Psoas muscle (tissue), 8 donors: ENCODE results near the gene ABCB8. TPM values are rescaled to one million over a fixed set of nuclear protein-coding genes. Genes with fewer than 3 reads are reported as not detected.

Source experiments
- ATAC-seq, 4 donors: fragments of 200-7000 bp; cut with Tn5 transposase; one replicate each; pipeline ENCODE4 v1.9.1; 2020; ENCODE audit warnings: moderate library complexity in 3 of 4, mild to moderate bottlenecking in 2 of 4
- DNase-seq, 2 donors: peaks; one replicate each; pipeline ENCODE4 v3.0.0-alpha.2; 2020
- H3K27ac ChIP-seq: fragments of 200-600 bp; one replicate; pipeline ENCODE4 v1.8.0; 2022
- H3K27me3 ChIP-seq, 3 donors: fragments of 200-600 bp in 1 of 3; one replicate each; pipeline versions ENCODE4 v1.6.1 to v1.8.0; 2013 to 2022; ENCODE audit warnings: low read length in 2 of 3, mild to moderate bottlenecking in 2 of 3, moderate library complexity in 1 of 3; ENCODE audit not compliant: insufficient read depth in 3 of 3
- H3K36me3 ChIP-seq, 2 donors: fragments of 200-600 bp in 1 of 2; one replicate each; pipeline versions ENCODE4 v1.6.1 to v1.8.0; 2013 to 2022; ENCODE audit warnings: low read depth in 1 of 2, mild to moderate bottlenecking in 1 of 2, moderate library complexity in 1 of 2; ENCODE audit not compliant: insufficient read depth in 1 of 2
- H3K4me1 ChIP-seq: fragments of 200-600 bp; one replicate; pipeline ENCODE4 v1.8.0; 2022
- H3K4me3 ChIP-seq: fragments of 200-600 bp; one replicate; pipeline ENCODE4 v1.8.0; 2022; ENCODE audit warnings: mild to moderate bottlenecking
- H3K9me3 ChIP-seq: fragments of 200-600 bp; one replicate; pipeline ENCODE4 v1.8.0; 2022
- CTCF ChIP-seq: fragments of 200-600 bp; IDR thresholded peaks from one replicate; pipeline ENCODE4 v1.8.0; 2022; ENCODE audit warnings: antibody characterized with exemption
- WGBS, 3 donors: extraction: QIAGEN DNeasy Blood & Tissue Kit; methylation state at CpG; one replicate each; pipeline versions ENCODE4 v1.1.6 to v1.1.7; 2013; 5-methylcytosine and 5-hydroxymethylcytosine counted together
- intact Hi-C, 2 donors: fragments of 100-400 bp; cut with DNase I; formaldehyde crosslinking; loops; one replicate each; pipeline versions ENCODE4 v1.11.0 to v1.14.2; 2022
- polyA plus RNA-seq, 3 donors: library from polyadenylated mRNA; stranded (reverse); fragments of 200-250 nt; gene quantifications; one replicate each; pipeline ENCODE4 v1.2.3, GENCODE V29; 2013
- total RNA-seq, 4 donors: library from RNA; stranded (reverse); fragmentation: NEBNext Ultra II Directional in 2 of 4; extraction: Animal tissue kit (Norgen Biotek cat#: 25700) in 2 of 4; gene quantifications; one replicate each; pipeline versions ENCODE4 v1.2.1 to v1.2.4, GENCODE V29; 2021 to 2023
- donor health status: healthy with polysubstance abuse.
- donor health status: DM: no; HTN: no; CAD: no; lungs with moderate emphysema.
- donor health status: Bipolar disorder and iron deficiency.
- donor health status: healthy.
- donor health status: DM: yes; HTN: yes; CAD: no.
- donor health status: DM: no; HTN: no; CAD: no.
- donor health status: DM: no; HTN: no; CAD: no.
- donor health status: DM: yes; HTN: yes; CAD: no.

ABCB8 gene
- total and polyA plus RNA-seq, 7 donors, result 9.3 to 20.7 (median 16.6) TPM

DNA sequence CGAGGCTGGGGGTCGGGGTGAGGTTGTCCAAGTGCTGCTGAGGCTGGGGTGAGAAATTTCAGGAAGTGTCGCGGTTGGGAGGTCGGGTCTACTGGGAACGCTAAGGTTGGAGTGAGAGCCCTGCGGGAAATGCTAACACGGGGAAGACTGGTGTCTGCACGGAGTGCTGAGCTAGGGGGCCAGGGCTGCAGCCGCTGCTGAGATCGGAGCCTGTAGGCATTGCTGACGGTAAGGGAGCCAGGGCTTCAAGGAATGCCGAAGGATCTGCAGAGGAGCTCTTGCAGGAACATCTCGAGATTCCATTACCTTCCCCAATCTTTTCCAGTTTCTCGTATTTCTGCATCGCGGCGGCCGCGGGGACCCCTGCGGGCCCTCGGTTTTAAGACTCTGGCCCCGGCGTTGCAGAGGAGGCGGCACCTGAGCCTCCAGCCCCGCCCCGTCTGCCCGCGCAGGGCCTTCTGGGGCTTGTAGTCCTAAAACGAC, 29.3 kb downstream of the ABCB8 start, which contains the start of gene CDK5:
Gene CDK5 (minus strand): TSS at position 392 of the 483 bp plus-strand sequence. CDS start 49 bp downstream, at position 343.
- ATAC-seq, result peak; percentile 1 to 7 (median 2)
- peaks cover 31% of the 10 kb centered on the region for H3K4me1 ChIP-seq
- peak within 1 kb of the TSS; percentile 99 for H3K27ac ChIP-seq
- 1% methylated on average over 28 to 30 of the region's 30 CpGs for WGBS, 3 donors
- peaks cover 0 to 3% of the 10 kb centered on the region in 2 donors for H3K36me3 ChIP-seq
- peaks cover 0 to under 1% (median 0%) of the 10 kb centered on the region in 3 donors for H3K27me3 ChIP-seq
- no peaks in the 10 kb centered on the region for H3K9me3 ChIP-seq
- intact Hi-C loops, result no loop called here
- TF ChIP-seq CTCF, result no peak
- no peak for DNase-seq
- H3K4me3 ChIP-seq, result peak within 1 kb of the TSS; percentile 85

DNA sequence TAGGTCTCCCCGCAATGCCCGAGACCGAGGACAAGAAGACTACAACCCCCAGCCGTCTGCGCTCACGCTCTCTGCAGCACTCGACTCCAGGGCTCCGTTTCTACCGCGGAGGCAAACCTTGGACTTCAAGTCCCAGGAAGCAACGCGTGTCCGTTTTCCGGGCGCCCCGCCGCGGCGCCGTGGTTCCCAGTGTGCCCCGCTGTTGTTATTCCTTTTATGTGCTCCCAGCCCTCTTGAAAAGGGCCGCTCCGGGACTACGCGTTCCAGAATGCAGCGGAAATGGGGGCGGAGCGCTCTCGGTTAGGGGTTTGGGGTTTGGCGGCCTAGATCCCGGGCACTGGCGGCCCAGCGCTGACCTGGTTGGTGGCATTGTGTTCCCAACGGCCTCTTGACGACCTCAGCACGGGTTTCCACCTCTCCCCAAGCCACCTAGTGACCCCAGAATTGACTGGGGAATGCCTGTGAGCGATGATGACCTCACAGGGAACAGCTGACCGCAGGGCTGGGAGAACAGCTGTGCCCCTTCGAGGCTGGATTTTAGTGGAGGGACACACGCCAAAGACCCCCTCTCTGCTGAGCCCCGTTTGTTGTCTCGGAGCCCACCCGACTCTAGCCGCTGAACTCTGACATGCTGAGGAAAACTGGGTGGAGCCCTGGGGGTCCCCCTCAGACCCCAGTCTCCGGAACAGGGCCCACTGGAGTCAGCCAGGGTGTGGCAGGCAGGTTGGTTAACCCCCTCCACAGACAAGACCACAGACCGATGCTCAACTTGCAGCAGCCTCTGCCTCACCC, 29.9 kb downstream of the ABCB8 start:
- no peaks in the 10 kb centered on the region for H3K9me3 ChIP-seq
- intact Hi-C loops, result no loop called here
- no peak for TF ChIP-seq CTCF
- H3K4me1 ChIP-seq, result peaks cover 34% of the 10 kb centered on the region
- peak overlapping the region; percentile 99 for H3K27ac ChIP-seq
- DNase-seq (peak; percentile 99), ATAC-seq (peak; percentile 86 to 90 (median 89))
- H3K27me3 ChIP-seq, result no peaks in the 10 kb centered on the region
- H3K36me3 ChIP-seq, result peaks cover 0 to 3% of the 10 kb centered on the region in 2 donors
- WGBS, 3 donors, result 0% methylated on average over 43 to 46 of the region's 46 CpGs
- peak overlapping the region; percentile 85 for H3K4me3 ChIP-seq

- WGBS, 3 donors, result 2 to 5% (median 3%) methylated on average over 18 of the region's 18 CpGs
- no peak for TF ChIP-seq CTCF
- Histone ChIP-seq H3K9me3 (no peaks in the 10 kb centered on the region), H3K36me3 (peaks cover 0 to 3% of the 10 kb centered on the region in 2 donors), H3K4me1 (peaks cover 34% of the 10 kb centered on the region), H3K27ac (peak overlapping the region; percentile 99), H3K4me3 (peak overlapping the region; percentile 85), H3K27me3 (no peaks in the 10 kb centered on the region)
- intact Hi-C loops, result loop anchor here in 1 of 2 donors (1.0 kb wide), 1 partner anchor 23 kb away; no protein-coding TSS in a partner anchor
- DNase-seq, result no peak
- ATAC-seq, result no peak
Measured at GRCh38 chr7:151058781-151059366, 30.6 kb downstream of the ABCB8 start.

GRCh38 chr7:151059367-151060112, 31.3 kb downstream of the ABCB8 start, which contains the start of gene SLC4A2:
SLC4A2 (plus strand) TSS chr7:151059589; CDS start chr7:151061988, 2,399 bp downstream.
- Histone ChIP-seq H3K4me3 (peak within 1 kb of the TSS; percentile 85), H3K36me3 (peaks cover 1 to 7% of the 10 kb centered on the region in 2 donors), H3K27me3 (no peaks in the 10 kb centered on the region), H3K9me3 (no peaks in the 10 kb centered on the region), H3K27ac (peak within 1 kb of the TSS; percentile 99), H3K4me1 (peaks cover 34% of the 10 kb centered on the region)
- peak; percentile 46 for TF ChIP-seq CTCF
- 1 to 2% (median 2%) methylated on average over 26 to 75 of the region's 75 CpGs for WGBS, 3 donors
- intact Hi-C loops, result loop anchor here in 1 of 2 donors (1.0 kb wide), 1 partner anchor 23 kb away; no protein-coding TSS in a partner anchor
- DNase-seq (peak; percentile 88 to 90), ATAC-seq (peak; percentile 59 to 75 (median 66))
